Psoas muscle (tissue), 8 donors: ENCODE results near the gene ARMS2. TPM values are rescaled to one million over a fixed set of nuclear protein-coding genes. Genes with fewer than 3 reads are reported as not detected.
A peak's percentile ranks its signal among the peaks of the same experiment; 100 is the strongest.

ENCODE experiments used
- ATAC-seq, 4 donors: fragments of 200-7000 bp; cut with Tn5 transposase; one replicate each; pipeline ENCODE4 v1.9.1; 2020; ENCODE audit warnings: moderate library complexity in 3 of 4, mild to moderate bottlenecking in 2 of 4
- DNase-seq, 2 donors: peaks; one replicate each; pipeline ENCODE4 v3.0.0-alpha.2; 2020
- H3K27ac ChIP-seq: fragments of 200-600 bp; one replicate; pipeline ENCODE4 v1.8.0; 2022
- H3K27me3 ChIP-seq, 3 donors: fragments of 200-600 bp in 1 of 3; one replicate each; pipeline versions ENCODE4 v1.6.1 to v1.8.0; 2013 to 2022; ENCODE audit warnings: low read length in 2 of 3, mild to moderate bottlenecking in 2 of 3, moderate library complexity in 1 of 3; ENCODE audit not compliant: insufficient read depth in 3 of 3
- H3K36me3 ChIP-seq, 2 donors: fragments of 200-600 bp in 1 of 2; one replicate each; pipeline versions ENCODE4 v1.6.1 to v1.8.0; 2013 to 2022; ENCODE audit warnings: low read depth in 1 of 2, mild to moderate bottlenecking in 1 of 2, moderate library complexity in 1 of 2; ENCODE audit not compliant: insufficient read depth in 1 of 2
- H3K4me1 ChIP-seq: fragments of 200-600 bp; one replicate; pipeline ENCODE4 v1.8.0; 2022
- H3K4me3 ChIP-seq: fragments of 200-600 bp; one replicate; pipeline ENCODE4 v1.8.0; 2022; ENCODE audit warnings: mild to moderate bottlenecking
- H3K9me3 ChIP-seq: fragments of 200-600 bp; one replicate; pipeline ENCODE4 v1.8.0; 2022
- WGBS, 3 donors: extraction: QIAGEN DNeasy Blood & Tissue Kit; methylation state at CpG; one replicate each; pipeline versions ENCODE4 v1.1.6 to v1.1.7; 2013; 5-methylcytosine and 5-hydroxymethylcytosine counted together
- intact Hi-C, 2 donors: fragments of 100-400 bp; cut with DNase I; formaldehyde crosslinking; loops; one replicate each; pipeline versions ENCODE4 v1.11.0 to v1.14.2; 2022
- polyA plus RNA-seq, 3 donors: library from polyadenylated mRNA; stranded (reverse); fragments of 200-250 nt; gene quantifications; one replicate each; pipeline ENCODE4 v1.2.3, GENCODE V29; 2013
- total RNA-seq, 4 donors: library from RNA; stranded (reverse); fragmentation: NEBNext Ultra II Directional in 2 of 4; extraction: Animal tissue kit (Norgen Biotek cat#: 25700) in 2 of 4; gene quantifications; one replicate each; pipeline versions ENCODE4 v1.2.1 to v1.2.4, GENCODE V29; 2021 to 2023
- TF ChIP-seq, protein P1 (sequence below): fragments of 200-600 bp; IDR thresholded peaks from one replicate; pipeline ENCODE4 v1.8.0; 2022; ENCODE audit warnings: antibody characterized with exemption
- donor health status: healthy with polysubstance abuse.
- donor health status: DM: no; HTN: no; CAD: no; lungs with moderate emphysema.
- donor health status: Bipolar disorder and iron deficiency.
- donor health status: healthy.
- donor health status: DM: yes; HTN: yes; CAD: no.
- donor health status: DM: no; HTN: no; CAD: no.
- donor health status: DM: no; HTN: no; CAD: no.
- donor health status: DM: yes; HTN: yes; CAD: no.

ARMS2 gene
- total and polyA plus RNA-seq, 7 donors = 0.47 TPM; not detected in 6

DNA sequence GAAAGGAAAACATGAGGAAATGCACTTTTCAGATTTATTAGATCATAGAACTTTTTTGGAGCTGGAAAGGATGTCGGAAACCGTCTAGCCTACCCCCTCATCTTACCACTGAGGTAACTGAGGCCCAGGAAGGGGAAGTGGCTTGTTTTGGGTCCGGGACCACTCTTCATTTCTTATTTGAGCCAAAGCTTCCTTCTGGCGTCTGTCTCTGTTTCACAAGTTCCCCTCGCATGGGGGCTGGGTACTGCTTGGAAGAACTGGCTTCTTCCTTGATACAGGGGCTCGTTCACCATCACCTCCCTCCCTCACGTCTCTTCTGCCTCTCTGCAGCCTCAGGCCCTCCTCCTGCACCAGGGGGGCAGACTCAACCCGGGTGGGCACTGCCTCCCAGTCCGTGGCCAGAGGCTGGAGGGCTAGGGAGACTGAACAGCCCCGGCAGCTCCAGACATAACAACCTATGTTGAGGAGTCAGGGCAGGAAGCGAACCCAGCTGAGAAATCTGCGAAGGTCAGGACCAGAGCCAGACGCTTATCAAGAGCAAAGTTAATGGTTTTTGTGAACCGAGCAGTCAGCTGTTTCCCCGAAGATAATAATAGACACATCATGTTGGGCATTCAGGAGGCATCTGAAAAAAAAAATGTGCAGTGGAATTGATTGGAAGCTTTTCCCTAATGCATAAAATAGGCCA is 19.8 kb downstream of the ARMS2 start:
- no peaks in the 10 kb centered on the region for H3K27me3 ChIP-seq
- ATAC-seq (peak in 1 of 4 donors; percentile 31), DNase-seq (no peak)
- intact Hi-C loops = loop anchor here in 1 of 2 donors (2.0 kb wide), 1 partner anchor 19 kb away; no protein-coding TSS in a partner anchor
- H3K4me1 ChIP-seq = peaks cover 24% of the 10 kb centered on the region
- no peaks in the 10 kb centered on the region for H3K36me3 ChIP-seq
- no peak overlapping the region for H3K4me3 ChIP-seq
- no peaks in the 10 kb centered on the region for H3K9me3 ChIP-seq
- H3K27ac ChIP-seq = no peak overlapping the region
- TF ChIP-seq, protein P1, sequence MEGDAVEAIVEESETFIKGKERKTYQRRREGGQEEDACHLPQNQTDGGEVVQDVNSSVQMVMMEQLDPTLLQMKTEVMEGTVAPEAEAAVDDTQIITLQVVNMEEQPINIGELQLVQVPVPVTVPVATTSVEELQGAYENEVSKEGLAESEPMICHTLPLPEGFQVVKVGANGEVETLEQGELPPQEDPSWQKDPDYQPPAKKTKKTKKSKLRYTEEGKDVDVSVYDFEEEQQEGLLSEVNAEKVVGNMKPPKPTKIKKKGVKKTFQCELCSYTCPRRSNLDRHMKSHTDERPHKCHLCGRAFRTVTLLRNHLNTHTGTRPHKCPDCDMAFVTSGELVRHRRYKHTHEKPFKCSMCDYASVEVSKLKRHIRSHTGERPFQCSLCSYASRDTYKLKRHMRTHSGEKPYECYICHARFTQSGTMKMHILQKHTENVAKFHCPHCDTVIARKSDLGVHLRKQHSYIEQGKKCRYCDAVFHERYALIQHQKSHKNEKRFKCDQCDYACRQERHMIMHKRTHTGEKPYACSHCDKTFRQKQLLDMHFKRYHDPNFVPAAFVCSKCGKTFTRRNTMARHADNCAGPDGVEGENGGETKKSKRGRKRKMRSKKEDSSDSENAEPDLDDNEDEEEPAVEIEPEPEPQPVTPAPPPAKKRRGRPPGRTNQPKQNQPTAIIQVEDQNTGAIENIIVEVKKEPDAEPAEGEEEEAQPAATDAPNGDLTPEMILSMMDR = no peak
- WGBS, 3 donors = 53 to 66% (median 55%) methylated on average over 15 of the region's 15 CpGs

DNA sequence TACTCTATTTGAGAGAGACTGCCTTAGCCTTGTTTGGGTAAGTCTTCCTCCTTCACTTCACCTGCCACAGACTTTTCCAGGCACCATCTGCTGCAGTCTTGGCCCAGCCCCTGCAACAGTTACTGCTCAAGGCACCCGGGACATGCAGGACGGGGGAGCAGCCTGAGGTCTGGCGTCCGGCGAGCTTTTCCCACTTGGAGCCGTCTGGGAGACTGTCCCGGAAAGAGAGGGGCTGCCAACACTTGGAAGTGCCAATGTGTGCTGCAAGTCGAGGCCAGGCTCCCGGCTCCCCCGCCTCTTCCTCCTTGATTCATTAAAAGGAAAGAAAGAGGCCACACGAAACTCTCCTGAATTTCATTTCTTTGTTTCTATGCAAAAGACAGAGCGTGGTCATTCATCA is 20.6 kb downstream of the ARMS2 start:
- WGBS, 3 donors = 14 to 37% (median 19%) methylated on average over 12 of the region's 12 CpGs
- intact Hi-C loops = loop anchor here in 1 of 2 donors (2.0 kb wide), 1 partner anchor 18 kb away; no protein-coding TSS in a partner anchor
- Histone ChIP-seq H3K4me1 (peaks cover 19% of the 10 kb centered on the region), H3K9me3 (no peaks in the 10 kb centered on the region), H3K27ac (peak overlapping the region; percentile 9), H3K4me3 (peak overlapping the region; percentile 41), H3K36me3 (no peaks in the 10 kb centered on the region), H3K27me3 (no peaks in the 10 kb centered on the region)
- DNase-seq = peak; percentile 80 to 87
- TF ChIP-seq, protein P1 = no peak
- peak; percentile 24 to 79 (median 74) for ATAC-seq

GRCh38 chr10:122475591-122476332 is 21.3 kb downstream of the ARMS2 start:
- Histone ChIP-seq H3K9me3 (no peaks in the 10 kb centered on the region), H3K4me1 (peaks cover 19% of the 10 kb centered on the region), H3K4me3 (peak overlapping the region; percentile 41), H3K27ac (no peak overlapping the region), H3K27me3 (no peaks in the 10 kb centered on the region), H3K36me3 (no peaks in the 10 kb centered on the region)
- 62 to 72% (median 69%) methylated on average over 16 of the region's 16 CpGs for WGBS, 3 donors
- no peak for DNase-seq
- intact Hi-C loops = loop anchor here in 1 of 2 donors (2.0 kb wide), 1 partner anchor 17 kb away; no protein-coding TSS in a partner anchor
- peak; percentile 42 to 58 (median 54) for ATAC-seq
- TF ChIP-seq, protein P1 = no peak

DNA sequence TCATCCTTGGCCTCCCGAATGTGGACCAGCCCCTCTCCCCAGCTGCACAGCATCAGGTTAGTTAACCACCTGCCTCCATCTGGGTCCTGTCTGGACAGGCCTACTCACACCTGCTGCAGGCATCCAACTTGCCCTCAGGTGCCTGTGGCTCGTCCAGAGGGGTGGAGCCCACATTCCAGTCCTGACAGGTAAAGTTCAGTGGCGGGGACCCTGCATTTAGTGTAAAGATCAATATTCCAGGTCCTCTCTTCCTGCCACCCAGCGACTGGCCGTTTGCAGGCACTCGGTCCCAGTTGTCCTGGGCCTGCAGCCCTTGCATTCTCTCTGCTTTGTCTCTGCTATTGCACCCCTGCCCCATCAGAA is 21.9 kb downstream of the ARMS2 start:
- Histone ChIP-seq H3K27ac (no peak overlapping the region), H3K4me3 (no peak overlapping the region), H3K27me3 (no peaks in the 10 kb centered on the region), H3K9me3 (no peaks in the 10 kb centered on the region), H3K4me1 (peaks cover 19% of the 10 kb centered on the region), H3K36me3 (no peaks in the 10 kb centered on the region)
- intact Hi-C loops = no loop called here
- TF ChIP-seq, protein P1 = no peak
- ATAC-seq (no peak), DNase-seq (no peak)
- 93 to 95% (median 93%) methylated on average over 6 of the region's 6 CpGs for WGBS, 3 donors
